Esophagus muscularis mucosa (tissue), 3 donors: ENCODE data around the gene ATF3.

Experiments
- EP300 ChIP-seq: sonication (generic); formaldehyde crosslinking; IDR thresholded peaks from one replicate; pipeline ENCODE4 v1.6.1; 2017; ENCODE audit warnings: antibody characterized with exemption
- TF ChIP-seq, protein P1 (sequence below), 3 experiments: fragments of 200-600 bp in 2 of 3; fragments of 450-650 bp in 1 of 3; sonication (generic) in 2 of 3; IDR thresholded peaks; one replicate each; pipeline ENCODE4 v1.5.1; 2017 to 2019; ENCODE audit warnings: antibody characterized with exemption in 3 of 3, mild to moderate bottlenecking in 2 of 3, moderate library complexity in 1 of 3

DNA sequence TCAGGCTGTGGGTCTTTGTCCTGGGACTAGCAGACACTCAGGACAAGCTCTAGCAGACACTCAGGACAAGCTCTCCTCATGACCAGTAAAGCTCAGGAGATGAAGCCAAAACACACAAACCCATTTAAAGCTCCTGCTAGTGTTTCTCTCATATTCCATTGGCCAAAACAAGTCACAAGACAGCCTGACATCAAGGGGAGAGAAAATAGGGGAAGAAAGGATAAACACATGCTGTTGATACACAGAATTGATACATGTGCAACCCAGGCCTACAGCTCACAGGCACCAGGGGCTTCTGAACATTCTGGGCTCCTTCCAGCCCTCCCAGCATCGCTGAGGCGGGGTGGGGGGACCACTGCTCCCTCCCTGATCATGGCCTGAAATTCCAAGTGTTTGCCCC, 35.3 kb downstream of the ATF3 start:
- TF ChIP-seq, protein P1, sequence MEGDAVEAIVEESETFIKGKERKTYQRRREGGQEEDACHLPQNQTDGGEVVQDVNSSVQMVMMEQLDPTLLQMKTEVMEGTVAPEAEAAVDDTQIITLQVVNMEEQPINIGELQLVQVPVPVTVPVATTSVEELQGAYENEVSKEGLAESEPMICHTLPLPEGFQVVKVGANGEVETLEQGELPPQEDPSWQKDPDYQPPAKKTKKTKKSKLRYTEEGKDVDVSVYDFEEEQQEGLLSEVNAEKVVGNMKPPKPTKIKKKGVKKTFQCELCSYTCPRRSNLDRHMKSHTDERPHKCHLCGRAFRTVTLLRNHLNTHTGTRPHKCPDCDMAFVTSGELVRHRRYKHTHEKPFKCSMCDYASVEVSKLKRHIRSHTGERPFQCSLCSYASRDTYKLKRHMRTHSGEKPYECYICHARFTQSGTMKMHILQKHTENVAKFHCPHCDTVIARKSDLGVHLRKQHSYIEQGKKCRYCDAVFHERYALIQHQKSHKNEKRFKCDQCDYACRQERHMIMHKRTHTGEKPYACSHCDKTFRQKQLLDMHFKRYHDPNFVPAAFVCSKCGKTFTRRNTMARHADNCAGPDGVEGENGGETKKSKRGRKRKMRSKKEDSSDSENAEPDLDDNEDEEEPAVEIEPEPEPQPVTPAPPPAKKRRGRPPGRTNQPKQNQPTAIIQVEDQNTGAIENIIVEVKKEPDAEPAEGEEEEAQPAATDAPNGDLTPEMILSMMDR (IDR thresholded peaks at IDR 0.05), result no peak
- TF ChIP-seq EP300, result no peak
